GM06990 (cell line): ENCODE measurements around the gene SYNGR4.

Experiments used
- DNase-seq: peaks from one replicate; pipeline ENCODE4 v3.0.0-alpha.2; 2011; ENCODE audit not compliant: insufficient read length; ENCODE audit errors: extremely low read depth
- H3K27me3 ChIP-seq: replicated peaks from 2 replicates; pipeline ENCODE4 v1.6.0; 2011; ENCODE audit warnings: low read length; ENCODE audit not compliant: control insufficient read depth, insufficient read depth
- H3K36me3 ChIP-seq: 2 replicates; pipeline ENCODE4 v1.5.1; 2011; ENCODE audit warnings: low read length; ENCODE audit not compliant: control insufficient read depth, insufficient read depth
- H3K4me3 ChIP-seq: replicated peaks from 2 replicates; pipeline ENCODE4 v1.5.1; 2011; ENCODE audit warnings: low read depth, mild to moderate bottlenecking, control low read depth, low read length
- CTCF ChIP-seq: IDR thresholded peaks from 2 replicates; pipeline ENCODE4 v1.5.1; 2011; ENCODE audit warnings: low read length, control low read depth, mild to moderate bottlenecking, inconsistent platforms; ENCODE audit not compliant: insufficient read depth, poor library complexity, severe bottlenecking

SYNGR4 gene

GRCh38 chr19:48417421-48417820 lies 53.3 kb downstream of the SYNGR4 start:
- Histone ChIP-seq H3K36me3 (no peaks in the 10 kb centered on the region), H3K27me3 (no peaks in the 10 kb centered on the region), H3K4me3 (no peak overlapping the region)
- DNase-seq = no peak
- TF ChIP-seq CTCF = no peak

- DNase-seq = no peak
- H3K4me3 ChIP-seq = no peak overlapping the region
- H3K36me3 ChIP-seq = no peaks in the 10 kb centered on the region
- no peaks in the 10 kb centered on the region for H3K27me3 ChIP-seq
- no peak for TF ChIP-seq CTCF
Observed at GRCh38 chr19:48418317-48419064, 54.3 kb downstream of the SYNGR4 start.

GRCh38 chr19:48419158-48419920 lies 55.2 kb downstream of the SYNGR4 start:
- Histone ChIP-seq H3K27me3 (no peaks in the 10 kb centered on the region), H3K36me3 (no peaks in the 10 kb centered on the region), H3K4me3 (peak overlapping the region; percentile 47)
- peak; percentile 75 for DNase-seq
- TF ChIP-seq CTCF = no peak

GRCh38 chr19:48421548-48421947 lies 57.4 kb downstream of the SYNGR4 start:
- Histone ChIP-seq H3K4me3 (no peak overlapping the region), H3K36me3 (no peaks in the 10 kb centered on the region), H3K27me3 (no peaks in the 10 kb centered on the region)
- no peak for TF ChIP-seq CTCF
- no peak for DNase-seq

- Histone ChIP-seq H3K36me3 (no peaks in the 10 kb centered on the region), H3K27me3 (no peaks in the 10 kb centered on the region), H3K4me3 (no peak overlapping the region)
- TF ChIP-seq CTCF = no peak
- no peak for DNase-seq
Observed at GRCh38 chr19:48424694-48425219, 60.6 kb downstream of the SYNGR4 start.
